Measurements from ENCODE around the gene TIMM22. TPM values are rescaled to one million over a fixed set of nuclear protein-coding genes. Genes with fewer than 3 reads are reported as not detected.

TIMM22 gene
- total RNA-seq (2021; ENCODE audit: unreplicated experiment) (14.0 TPM), Bru-seq, nascent RNA (percentile 81 among the genes with signal in this experiment), BruChase-seq, experiment 1, labeled RNA remaining after a 6-hour chase (percentile 71 among the genes with signal in this experiment), BruChase-seq, experiment 2, labeled RNA remaining after a 2-hour chase (percentile 82 among the genes with signal in this experiment)
- polyA plus RNA-seq (2012), result 8.4 and 9.6 TPM in 2 replicates
- long read RNA-seq, transcript TIMM22-201 (4 exons, 3,194 nt), result major isoform, 78 of 86 reads
- long read RNA-seq, partial matches to known transcripts, result 1 of 86 reads
- long read RNA-seq, other reads (novel, unspliced or antisense), result 7 of 86 reads

DNA sequence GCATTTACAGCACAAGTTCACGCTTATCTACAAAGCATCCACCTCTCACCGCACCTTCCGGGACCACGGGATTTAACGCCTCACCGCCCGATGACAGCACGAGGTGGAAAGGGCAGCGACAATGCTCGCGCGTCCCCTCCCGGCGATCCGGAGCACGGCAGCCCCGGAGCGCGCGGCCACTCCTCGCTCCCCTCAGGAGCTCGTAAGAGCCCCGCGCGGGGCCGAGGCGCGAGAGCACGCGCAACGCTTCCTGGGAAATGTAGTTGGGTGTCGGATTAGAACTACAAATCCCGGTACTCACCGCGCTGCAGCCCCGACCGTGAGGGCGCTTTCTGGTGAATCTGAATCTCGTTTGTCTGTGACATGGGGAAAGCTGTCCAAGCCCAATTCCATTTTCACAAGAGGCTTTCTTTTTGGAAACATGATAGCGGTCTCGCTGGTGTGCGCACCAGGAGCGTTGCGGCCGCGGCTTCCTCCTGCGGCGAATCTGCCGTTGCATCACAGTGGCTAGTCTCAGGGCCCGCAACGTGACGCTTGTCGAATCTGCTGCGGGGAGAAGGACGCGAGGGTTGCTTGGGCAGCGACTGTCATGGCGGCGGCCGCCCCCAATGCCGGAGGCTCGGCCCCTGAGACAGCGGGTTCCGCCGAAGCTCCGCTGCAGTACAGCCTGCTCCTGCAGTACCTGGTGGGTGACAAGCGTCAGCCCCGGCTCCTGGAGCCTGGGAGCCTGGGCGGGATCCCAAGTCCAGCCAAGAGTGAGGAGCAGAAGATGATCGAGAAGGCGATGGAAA, at the start of gene TIMM22:
TSS of gene TIMM22 (plus strand) at position 576 of the 791 bp plus-strand sequence. CDS start at position 590, 14 bp downstream.
- H3K4me1 ChIP-seq (ENCODE audit: control insufficient read depth in 1 of 2, insufficient read depth in 2 of 2, low read length in 2 of 2), result peaks cover 8 to 19% of the 10 kb centered on the region in 2 experiments; a peak in 3 of 4 replicates
- CTCF ChIA-PET, result interaction anchor here (0.6 to 2.9 kb wide), 14 partner anchors 9 to 585 kb away, joined by 3 to 29 read pairs (median 7); partner anchors contain the start of genes NXN and VPS53
- DNase-seq (ENCODE audit: low read depth, low spot score), result peak; percentile 96
- H3K4me3 ChIP-seq (replicated peaks in 1 of 2; ENCODE audit: low read depth in 1 of 2, low read length in 2 of 2), result peak within 1 kb of the TSS; percentile 99 to 100
- intact Hi-C loops (cut with micrococcal nuclease), result loop anchor here (1.0 to 5.0 kb wide), 3 partner anchors 201 to 854 kb away; a partner anchor contains a TSS
- H3K9ac ChIP-seq (ENCODE audit: low read length), result peak within 1 kb of the TSS; percentile 99
- peaks cover 34% of the 10 kb centered on the region for H3K79me2 ChIP-seq (ENCODE audit: insufficient read depth, low read length)
- BruUV-seq (replicated peaks), result no TSS peak
- POLR2A ChIA-PET, result interaction anchor here (0.9 kb wide), 1 partner anchor 17 kb away, joined by 3 read pairs; the partner anchor contains the start of gene NXN
- peaks cover 4% of the 10 kb centered on the region; the same call in 1 of the 2 replicates for H4K20me1 ChIP-seq (ENCODE audit: insufficient read depth)
- RAD21 ChIA-PET (ENCODE audit: low non-redundant PET in 1 of 2, low total read pairs in 2 of 2, uncharacterized antibody in 2 of 2, unreplicated experiment in 2 of 2), result interaction anchor here (0.6 to 1.4 kb wide), 6 partner anchors 16 to 585 kb away, joined by 3 to 6 read pairs (median 4); partner anchors contain the start of genes GLOD4 (in 1 of the 2), MRM3 (in 1 of the 2) and NXN (in 1 of the 2)
- H3K9me2 ChIP-seq (ENCODE audit: insufficient read depth), result no peaks in the 10 kb centered on the region
- H3K4me2 ChIP-seq (ENCODE audit: low read length), result peak within 1 kb of the TSS; percentile 79
- no peaks in the 10 kb centered on the region for H3K27me3 ChIP-seq (ENCODE audit: insufficient read depth, low read length)
- H3K27ac ChIP-seq (ENCODE audit: low read depth, low read length), result peak within 1 kb of the TSS; percentile 58
- ATAC-seq, result peak; percentile 95
- peaks cover 10 to 21% of the 10 kb centered on the region in 2 experiments for H3K36me3 ChIP-seq (ENCODE audit: control insufficient read depth in 1 of 2, insufficient read depth in 2 of 2, low read length in 2 of 2)
- peak within 1 kb of the TSS; percentile 68 for H2AFZ ChIP-seq (ENCODE audit: low read depth, low read length, poor library complexity, severe bottlenecking)
- peaks cover 0 to 7% of the 10 kb centered on the region in 2 experiments; a peak in 1 of 4 replicates for H3K9me3 ChIP-seq (ENCODE audit: control insufficient read depth in 1 of 2, insufficient read depth in 1 of 2, low read depth in 1 of 2, low read length in 2 of 2)
- no peak for TF ChIP-seq SRF (IDR thresholded peaks at IDR 0.05; ENCODE audit: low read depth)
- TF ChIP-seq, protein P1, sequence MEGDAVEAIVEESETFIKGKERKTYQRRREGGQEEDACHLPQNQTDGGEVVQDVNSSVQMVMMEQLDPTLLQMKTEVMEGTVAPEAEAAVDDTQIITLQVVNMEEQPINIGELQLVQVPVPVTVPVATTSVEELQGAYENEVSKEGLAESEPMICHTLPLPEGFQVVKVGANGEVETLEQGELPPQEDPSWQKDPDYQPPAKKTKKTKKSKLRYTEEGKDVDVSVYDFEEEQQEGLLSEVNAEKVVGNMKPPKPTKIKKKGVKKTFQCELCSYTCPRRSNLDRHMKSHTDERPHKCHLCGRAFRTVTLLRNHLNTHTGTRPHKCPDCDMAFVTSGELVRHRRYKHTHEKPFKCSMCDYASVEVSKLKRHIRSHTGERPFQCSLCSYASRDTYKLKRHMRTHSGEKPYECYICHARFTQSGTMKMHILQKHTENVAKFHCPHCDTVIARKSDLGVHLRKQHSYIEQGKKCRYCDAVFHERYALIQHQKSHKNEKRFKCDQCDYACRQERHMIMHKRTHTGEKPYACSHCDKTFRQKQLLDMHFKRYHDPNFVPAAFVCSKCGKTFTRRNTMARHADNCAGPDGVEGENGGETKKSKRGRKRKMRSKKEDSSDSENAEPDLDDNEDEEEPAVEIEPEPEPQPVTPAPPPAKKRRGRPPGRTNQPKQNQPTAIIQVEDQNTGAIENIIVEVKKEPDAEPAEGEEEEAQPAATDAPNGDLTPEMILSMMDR (IDR thresholded peaks at IDR 0.05 in 2 of 3, conservative IDR thresholded peaks at IDR 0.05 in 1 of 3; ENCODE audit: borderline replicate concordance in 1 of 3, insufficient read depth in 1 of 3, low read depth in 2 of 3, low read length in 2 of 3), result peak; percentile 88 to 93 (median 91); a peak in 5 of 6 replicates
- TF ChIP-seq POLR2A (IDR thresholded peaks at IDR 0.05; ENCODE audit: borderline replicate concordance, extremely low read depth, insufficient read depth, insufficient read length), result peak; percentile 80
- TF ChIP-seq CBX3 (IDR thresholded peaks at IDR 0.05; ENCODE audit: low read depth), result peak; percentile 98
- TF ChIP-seq, protein P2, sequence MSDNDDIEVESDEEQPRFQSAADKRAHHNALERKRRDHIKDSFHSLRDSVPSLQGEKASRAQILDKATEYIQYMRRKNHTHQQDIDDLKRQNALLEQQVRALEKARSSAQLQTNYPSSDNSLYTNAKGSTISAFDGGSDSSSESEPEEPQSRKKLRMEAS (IDR thresholded peaks at IDR 0.05), result peak; percentile 100
- peak; percentile 98 for TF ChIP-seq RAD21 (IDR thresholded peaks at IDR 0.05; ENCODE audit: low read depth)
- peak; percentile 86 for TF ChIP-seq SP1 (IDR thresholded peaks at IDR 0.05; ENCODE audit: low read depth)
- TF ChIP-seq, protein P3, sequence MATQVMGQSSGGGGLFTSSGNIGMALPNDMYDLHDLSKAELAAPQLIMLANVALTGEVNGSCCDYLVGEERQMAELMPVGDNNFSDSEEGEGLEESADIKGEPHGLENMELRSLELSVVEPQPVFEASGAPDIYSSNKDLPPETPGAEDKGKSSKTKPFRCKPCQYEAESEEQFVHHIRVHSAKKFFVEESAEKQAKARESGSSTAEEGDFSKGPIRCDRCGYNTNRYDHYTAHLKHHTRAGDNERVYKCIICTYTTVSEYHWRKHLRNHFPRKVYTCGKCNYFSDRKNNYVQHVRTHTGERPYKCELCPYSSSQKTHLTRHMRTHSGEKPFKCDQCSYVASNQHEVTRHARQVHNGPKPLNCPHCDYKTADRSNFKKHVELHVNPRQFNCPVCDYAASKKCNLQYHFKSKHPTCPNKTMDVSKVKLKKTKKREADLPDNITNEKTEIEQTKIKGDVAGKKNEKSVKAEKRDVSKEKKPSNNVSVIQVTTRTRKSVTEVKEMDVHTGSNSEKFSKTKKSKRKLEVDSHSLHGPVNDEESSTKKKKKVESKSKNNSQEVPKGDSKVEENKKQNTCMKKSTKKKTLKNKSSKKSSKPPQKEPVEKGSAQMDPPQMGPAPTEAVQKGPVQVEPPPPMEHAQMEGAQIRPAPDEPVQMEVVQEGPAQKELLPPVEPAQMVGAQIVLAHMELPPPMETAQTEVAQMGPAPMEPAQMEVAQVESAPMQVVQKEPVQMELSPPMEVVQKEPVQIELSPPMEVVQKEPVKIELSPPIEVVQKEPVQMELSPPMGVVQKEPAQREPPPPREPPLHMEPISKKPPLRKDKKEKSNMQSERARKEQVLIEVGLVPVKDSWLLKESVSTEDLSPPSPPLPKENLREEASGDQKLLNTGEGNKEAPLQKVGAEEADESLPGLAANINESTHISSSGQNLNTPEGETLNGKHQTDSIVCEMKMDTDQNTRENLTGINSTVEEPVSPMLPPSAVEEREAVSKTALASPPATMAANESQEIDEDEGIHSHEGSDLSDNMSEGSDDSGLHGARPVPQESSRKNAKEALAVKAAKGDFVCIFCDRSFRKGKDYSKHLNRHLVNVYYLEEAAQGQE (IDR thresholded peaks at IDR 0.05; ENCODE audit: low read depth), result no peak
- peak; percentile 71; the same call in 1 of the 2 replicates for TF ChIP-seq ZFX (IDR thresholded peaks at IDR 0.05)
- TF ChIP-seq, protein P4, sequence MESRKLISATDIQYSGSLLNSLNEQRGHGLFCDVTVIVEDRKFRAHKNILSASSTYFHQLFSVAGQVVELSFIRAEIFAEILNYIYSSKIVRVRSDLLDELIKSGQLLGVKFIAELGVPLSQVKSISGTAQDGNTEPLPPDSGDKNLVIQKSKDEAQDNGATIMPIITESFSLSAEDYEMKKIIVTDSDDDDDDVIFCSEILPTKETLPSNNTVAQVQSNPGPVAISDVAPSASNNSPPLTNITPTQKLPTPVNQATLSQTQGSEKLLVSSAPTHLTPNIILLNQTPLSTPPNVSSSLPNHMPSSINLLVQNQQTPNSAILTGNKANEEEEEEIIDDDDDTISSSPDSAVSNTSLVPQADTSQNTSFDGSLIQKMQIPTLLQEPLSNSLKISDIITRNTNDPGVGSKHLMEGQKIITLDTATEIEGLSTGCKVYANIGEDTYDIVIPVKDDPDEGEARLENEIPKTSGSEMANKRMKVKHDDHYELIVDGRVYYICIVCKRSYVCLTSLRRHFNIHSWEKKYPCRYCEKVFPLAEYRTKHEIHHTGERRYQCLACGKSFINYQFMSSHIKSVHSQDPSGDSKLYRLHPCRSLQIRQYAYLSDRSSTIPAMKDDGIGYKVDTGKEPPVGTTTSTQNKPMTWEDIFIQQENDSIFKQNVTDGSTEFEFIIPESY (IDR thresholded peaks at IDR 0.05; ENCODE audit: extremely low read depth, insufficient replicate concordance, low read length), result peak; percentile 89
- peak; percentile 98 for TF ChIP-seq YY1 (IDR thresholded peaks at IDR 0.05; ENCODE audit: extremely low read depth, insufficient replicate concordance, low read depth, low read length)
- no peak for TF ChIP-seq CEBPB (IDR thresholded peaks at IDR 0.05; ENCODE audit: low read depth)
- peak; percentile 14 for TF ChIP-seq TCF7L2 (IDR thresholded peaks at IDR 0.05; ENCODE audit: borderline replicate concordance, extremely low read depth, insufficient read depth, insufficient read length)
- peak; percentile 89 for TF ChIP-seq POLR2AphosphoS5 (IDR thresholded peaks at IDR 0.05; ENCODE audit: low read depth, low read length)

Measured in HCT116 (cell line).